NCI-H2196 (cell line): ENCODE data around the gene CDH7.
A peak's percentile ranks its signal among the peaks of the same experiment; 100 is the strongest.

ENCODE experiments used
- DNase-seq: peaks from one replicate; lab custom pipeline; 2025; ENCODE audit not compliant: unreplicated experiment; lab: John Stamatoyannopoulos, UW

CDH7 gene

GRCh38 chr18:65750389-65751154 is at the start of gene CDH7:
TSS of gene CDH7 (plus strand) at chr18:65751012. CDS start at chr18:65762843, 11,831 bp downstream.
- no peak for DNase-seq

GRCh38 chr18:65704046-65704445 is 46.8 kb upstream of the CDH7 start:
- no peak for DNase-seq

- no peak for DNase-seq
Observed at GRCh38 chr18:65706646-65707045, 44.2 kb upstream of the CDH7 start.

- DNase-seq: no peak
Observed at GRCh38 chr18:65711493-65711892, 39.3 kb upstream of the CDH7 start.

GRCh38 chr18:65721619-65722018 is 29.2 kb upstream of the CDH7 start:
- no peak for DNase-seq

GRCh38 chr18:65725251-65726050 is 25.4 kb upstream of the CDH7 start:
- peak; percentile 12 for DNase-seq

GRCh38 chr18:65735155-65735554 is 15.7 kb upstream of the CDH7 start:
- no peak for DNase-seq

GRCh38 chr18:65737471-65737955 is 13.3 kb upstream of the CDH7 start:
- no peak for DNase-seq

- DNase-seq: no peak
Observed at GRCh38 chr18:65746936-65747335, 3.9 kb upstream of the CDH7 start.

- no peak for DNase-seq
Observed at GRCh38 chr18:65748321-65748720, 2.5 kb upstream of the CDH7 start.

GRCh38 chr18:65749841-65750240 is 971 bp upstream of the CDH7 start:
- no peak for DNase-seq

- DNase-seq: no peak
Observed at GRCh38 chr18:65751155-65752085, 608 bp downstream of the CDH7 start.

GRCh38 chr18:65752625-65753325 is 2.0 kb downstream of the CDH7 start:
- no peak for DNase-seq

GRCh38 chr18:65753520-65753919 is 2.7 kb downstream of the CDH7 start:
- DNase-seq: no peak

GRCh38 chr18:65754121-65754520 is 3.3 kb downstream of the CDH7 start:
- no peak for DNase-seq

- DNase-seq: no peak
Observed at GRCh38 chr18:65755616-65756015, 4.8 kb downstream of the CDH7 start.

GRCh38 chr18:65760457-65760856 is 9.6 kb downstream of the CDH7 start:
- no peak for DNase-seq

- DNase-seq: no peak
Observed at GRCh38 chr18:65761636-65762295, 11.0 kb downstream of the CDH7 start.

GRCh38 chr18:65762556-65762955 is 11.7 kb downstream of the CDH7 start:
- DNase-seq: no peak

GRCh38 chr18:65767406-65767805 is 16.6 kb downstream of the CDH7 start:
- DNase-seq: no peak
